Endothelial cell of umbilical vein (primary cell): ENCODE results near the gene SNRPF. TPM values are rescaled to one million over a fixed set of nuclear protein-coding genes. Genes with fewer than 3 reads are reported as not detected.

Source experiments
- BruUV-seq: library from RNA; stranded (reverse); fragments of 400-500 nt; replicated peaks from 2 replicates; lab custom pipeline; 2021; lab: Mats Ljungman, UMichigan
- CTCF ChIA-PET: fragments of 300-600, 350-600 bp; sonication (Branson Sonifier 250); formaldehyde crosslinking; loops from one replicate; lab custom pipeline; 2021; ENCODE audit warnings: antibody characterized with exemption, inconsistent platforms; lab: Charles Lee
- POLR2A ChIA-PET: fragments of 300-600, 350-600 bp; sonication (Branson Sonifier 250); formaldehyde crosslinking; loops from one replicate; lab custom pipeline; 2021; ENCODE audit warnings: antibody characterized with exemption, inconsistent platforms; lab: Charles Lee
- DNase-seq: peaks from one replicate; pipeline ENCODE4 v3.0.0-alpha.2; 2011; ENCODE audit warnings: low read depth, low spot score
- FAIRE-seq: peaks from 2 replicates; lab custom pipeline; 2011; peaks lifted over from hg19 to GRCh38; lab: Jason Lieb, UNC
- H2AFZ ChIP-seq: 2 replicates; pipeline ENCODE4 v1.6.0; 2012; ENCODE audit warnings: low read depth, low read length, control low read depth, inconsistent platforms
- H3K27ac ChIP-seq: 2 replicates; pipeline ENCODE4 v1.5.1; 2011; ENCODE audit warnings: low read depth, mild to moderate bottlenecking, control low read depth, low read length, moderate library complexity; ENCODE audit not compliant: insufficient read depth
- H3K27me3 ChIP-seq, 2 experiments: 2 replicates each; pipeline versions ENCODE4 v1.6.0 to v1.6.1; 2011; ENCODE audit warnings: low read length in 2 of 2, mixed read lengths in 1 of 2; ENCODE audit not compliant: control insufficient read depth in 2 of 2, insufficient read depth in 2 of 2
- H3K36me3 ChIP-seq, 2 experiments: 2 replicates in 1 of 2; 3 replicates in 1 of 2; pipeline ENCODE4 v1.5.1; 2011; ENCODE audit warnings: low read length in 2 of 2, mild to moderate bottlenecking in 1 of 2, moderate library complexity in 1 of 2; ENCODE audit not compliant: control insufficient read depth in 2 of 2, insufficient read depth in 2 of 2; ENCODE audit errors: extremely low read depth in 1 of 2
- H3K4me1 ChIP-seq: 3 replicates; pipeline ENCODE4 v1.5.1; 2011; ENCODE audit warnings: mild to moderate bottlenecking, low read length; ENCODE audit not compliant: control insufficient read depth, insufficient read depth; ENCODE audit errors: extremely low read depth
- H3K4me2 ChIP-seq: 2 replicates; pipeline ENCODE4 v1.6.1; 2011; ENCODE audit warnings: low read length, control low read depth, mixed read lengths; ENCODE audit not compliant: insufficient read depth
- H3K4me3 ChIP-seq, 3 experiments: fragments of 200-600 bp in 1 of 3; sonication (generic), shearing (Covaris generic) in 1 of 3; replicated peaks in 1 of 3; 2 replicates each; pipeline ENCODE4 v1.5.1; 2011 to 2016; ENCODE audit warnings: control low read depth in 3 of 3, low read length in 3 of 3, mild to moderate bottlenecking in 2 of 3, inconsistent platforms in 1 of 3, low read depth in 1 of 3, moderate library complexity in 1 of 3; ENCODE audit not compliant: insufficient read depth in 1 of 3
- H3K79me2 ChIP-seq: 2 replicates; pipeline ENCODE4 v1.6.0; 2012; ENCODE audit warnings: low read length, inconsistent platforms; ENCODE audit not compliant: control insufficient read depth, insufficient read depth
- H3K9ac ChIP-seq: replicated peaks from 2 replicates; pipeline ENCODE3; 2011; ENCODE audit warnings: low read length, control low read depth; ENCODE audit not compliant: insufficient read depth; ENCODE audit errors: extremely low read depth
- H3K9me1 ChIP-seq: replicated peaks from 3 replicates; pipeline ENCODE4 v1.6.0; 2011; ENCODE audit warnings: mild to moderate bottlenecking, low read length; ENCODE audit not compliant: control insufficient read depth, insufficient read depth; ENCODE audit errors: extremely low read depth
- H3K9me3 ChIP-seq: replicated peaks from 2 replicates; pipeline ENCODE4 v1.5.1; 2012; ENCODE audit warnings: low read length, inconsistent platforms; ENCODE audit not compliant: control insufficient read depth, insufficient read depth
- H4K20me1 ChIP-seq: replicated peaks from 2 replicates; pipeline ENCODE3; 2011; ENCODE audit warnings: mild to moderate bottlenecking, low read length; ENCODE audit not compliant: control insufficient read depth, insufficient read depth; ENCODE audit errors: extremely low read depth
- EZH2 ChIP-seq: IDR thresholded peaks from 2 replicates; pipeline ENCODE4 v1.6.1; 2012; ENCODE audit warnings: borderline replicate concordance, low read depth, mild to moderate bottlenecking, moderate library complexity, low read length, inconsistent platforms; ENCODE audit not compliant: severe bottlenecking
- FOS ChIP-seq: IDR thresholded peaks from 2 replicates; pipeline ENCODE4 v1.6.1; 2011; ENCODE audit warnings: mild to moderate bottlenecking, low read length, moderate library complexity, borderline replicate concordance; ENCODE audit not compliant: insufficient read depth
- GATA2 ChIP-seq: IDR thresholded peaks from 2 replicates; pipeline ENCODE4 v1.7.0; 2011; ENCODE audit warnings: low read depth, mild to moderate bottlenecking, moderate library complexity, mixed read lengths, low read length; ENCODE audit not compliant: insufficient read length, insufficient read depth
- JUN ChIP-seq: IDR thresholded peaks from 2 replicates; pipeline ENCODE4 v1.6.1; 2011; ENCODE audit warnings: borderline replicate concordance, low read depth; ENCODE audit not compliant: insufficient read length, insufficient read depth
- MAX ChIP-seq: IDR thresholded peaks from 2 replicates; pipeline ENCODE4 v1.6.1; 2011; ENCODE audit not compliant: insufficient read depth, insufficient read length
- MYC ChIP-seq: IDR thresholded peaks from one replicate; pipeline ENCODE4 v1.6.1; 2011; ENCODE audit warnings: mild to moderate bottlenecking, low read depth, low read length
- POLR2A ChIP-seq: IDR thresholded peaks from 2 replicates; pipeline ENCODE4 v1.6.1; 2012; ENCODE audit warnings: low read depth, mild to moderate bottlenecking, control low read depth, low read length
- POLR2AphosphoS5 ChIP-seq: IDR thresholded peaks from 2 replicates; pipeline ENCODE4 v1.6.1; 2012; ENCODE audit warnings: low read depth, mild to moderate bottlenecking, control low read depth, low read length, moderate library complexity; ENCODE audit not compliant: insufficient read depth
- dilution Hi-C: fragments of 300-500 bp; cut with MboI; formaldehyde crosslinking; loops from one replicate; pipeline ENCODE4 v1.15.0; 2019; ENCODE audit warnings: low sequenced_read_pairs; ENCODE audit not compliant: extremely low pct_ligation_motif_present
- intact Hi-C: fragments of 100-400 bp; cut with micrococcal nuclease; formaldehyde crosslinking; loops from one replicate; pipeline ENCODE4 v1.10.0; 2022
- polyA plus RNA-seq, 4 experiments: library from polyadenylated mRNA; depleted of rRNA in 3 of 4; stranded (reverse) in 3 of 4; unstranded in 1 of 4; fragments of >200 nt; gene quantifications; 2 replicates each; pipeline versions ENCODE4 v1.2.1 to v1.2.3, GENCODE V29; 2011 to 2012; ENCODE audit warnings: missing spikeins in 1 of 4
- total RNA-seq: library from RNA; stranded (reverse); gene quantifications from 2 replicates; pipeline ENCODE4 v1.2.3, GENCODE V29; 2021
- TF ChIP-seq, protein P1 (sequence below), 2 donors: IDR thresholded peaks; 1 replicate in 1 of 2; 2 replicates in 1 of 2; pipeline ENCODE4 v1.5.1; 2011; ENCODE audit warnings: low read length in 2 of 2, mild to moderate bottlenecking in 2 of 2, moderate library complexity in 2 of 2, control low read depth in 1 of 2, inconsistent platforms in 1 of 2, low read depth in 1 of 2; ENCODE audit not compliant: insufficient read depth in 1 of 2; ENCODE audit errors: extremely low read depth in 1 of 2

The SNRPF gene
- total and polyA plus RNA-seq, 2 donors (not counting 3 experiments of a cell fraction or from before 2014, with no cell fraction given) = 17.1 to 36.6 TPM

DNA sequence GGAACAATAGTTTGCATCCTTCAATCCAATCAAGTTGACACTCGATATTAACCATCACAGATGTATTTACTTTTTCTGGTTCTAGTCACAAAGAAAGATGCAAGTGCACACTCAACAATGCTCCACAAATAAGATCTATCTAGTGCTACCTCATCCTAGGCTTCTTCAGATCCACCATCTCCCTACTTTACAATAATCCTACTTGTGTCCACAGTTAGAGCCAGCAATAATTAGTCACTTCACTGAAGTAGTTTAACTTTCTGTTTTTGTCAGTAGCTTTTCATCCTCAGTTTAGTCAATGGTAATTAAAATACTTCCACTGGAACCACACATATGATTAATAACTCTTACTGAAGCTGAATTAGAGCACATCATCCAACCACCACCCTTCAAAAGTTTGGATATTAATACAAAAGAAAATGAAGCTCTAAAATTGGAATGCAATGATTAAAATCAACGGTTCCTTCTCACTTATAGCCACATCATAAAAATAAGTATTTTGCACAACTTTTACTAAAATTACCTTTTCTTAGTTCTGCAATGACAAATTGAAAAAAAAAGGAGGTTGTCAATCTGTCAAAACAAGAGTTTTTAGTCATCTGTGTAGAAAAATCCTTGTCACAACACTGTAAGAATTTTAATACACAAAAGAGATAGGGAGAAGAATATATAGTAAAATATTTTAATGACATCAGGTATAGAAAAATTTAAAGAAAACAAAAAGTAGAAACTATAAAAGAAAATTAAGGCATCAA, 28.2 kb upstream of the SNRPF start:
- DNase-seq = no peak
- Histone ChIP-seq H3K4me3 (no peak overlapping the region), H2AFZ (no peak overlapping the region), H3K27me3 (no peaks in the 10 kb centered on the region), H4K20me1 (no peaks in the 10 kb centered on the region), H3K79me2 (no peaks in the 10 kb centered on the region), H3K9me3 (no peaks in the 10 kb centered on the region), H3K4me2 (no peak overlapping the region), H3K9me1 (no peaks in the 10 kb centered on the region), H3K27ac (no peak overlapping the region), H3K4me1 (peaks cover 15% of the 10 kb centered on the region), H3K36me3 (no peaks in the 10 kb centered on the region), H3K9ac (no peak overlapping the region)
- intact Hi-C loops = no loop called here
- no TSS peak for BruUV-seq
- CTCF ChIA-PET = interaction anchor here (0.6 to 1.7 kb wide), 3 partner anchors 9 to 248 kb away, joined by 3 to 9 read pairs (median 3); no protein-coding TSS in a partner anchor
- POLR2A ChIA-PET = no interaction called here
- dilution Hi-C loops = no loop called here
- no peak for TF ChIP-seq MYC
- TF ChIP-seq, protein P1, sequence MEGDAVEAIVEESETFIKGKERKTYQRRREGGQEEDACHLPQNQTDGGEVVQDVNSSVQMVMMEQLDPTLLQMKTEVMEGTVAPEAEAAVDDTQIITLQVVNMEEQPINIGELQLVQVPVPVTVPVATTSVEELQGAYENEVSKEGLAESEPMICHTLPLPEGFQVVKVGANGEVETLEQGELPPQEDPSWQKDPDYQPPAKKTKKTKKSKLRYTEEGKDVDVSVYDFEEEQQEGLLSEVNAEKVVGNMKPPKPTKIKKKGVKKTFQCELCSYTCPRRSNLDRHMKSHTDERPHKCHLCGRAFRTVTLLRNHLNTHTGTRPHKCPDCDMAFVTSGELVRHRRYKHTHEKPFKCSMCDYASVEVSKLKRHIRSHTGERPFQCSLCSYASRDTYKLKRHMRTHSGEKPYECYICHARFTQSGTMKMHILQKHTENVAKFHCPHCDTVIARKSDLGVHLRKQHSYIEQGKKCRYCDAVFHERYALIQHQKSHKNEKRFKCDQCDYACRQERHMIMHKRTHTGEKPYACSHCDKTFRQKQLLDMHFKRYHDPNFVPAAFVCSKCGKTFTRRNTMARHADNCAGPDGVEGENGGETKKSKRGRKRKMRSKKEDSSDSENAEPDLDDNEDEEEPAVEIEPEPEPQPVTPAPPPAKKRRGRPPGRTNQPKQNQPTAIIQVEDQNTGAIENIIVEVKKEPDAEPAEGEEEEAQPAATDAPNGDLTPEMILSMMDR (IDR thresholded peaks at IDR 0.05; ENCODE audit: extremely low read depth in 1 of 2, insufficient read depth in 1 of 2, low read depth in 1 of 2, low read length in 2 of 2) = no peak
- no peak for TF ChIP-seq POLR2AphosphoS5
- no peak for TF ChIP-seq FOS
- no peak for TF ChIP-seq MAX
- no peak for TF ChIP-seq GATA2
- no peak for TF ChIP-seq EZH2
- no peak for TF ChIP-seq JUN
- TF ChIP-seq POLR2A = no peak
- FAIRE-seq = no peak
